ENCODE measurements around the gene FRMD8. TPM values are rescaled to one million over a fixed set of nuclear protein-coding genes. Genes with fewer than 3 reads are reported as not detected.

The FRMD8 gene
- total and polyA plus RNA-seq, 9 of the 15 experiments (the other 6 are each of a cell fraction or from before 2014, with no cell fraction given) = 4.5 to 54.5 (median 15.8) TPM

- TF ChIP-seq MLLT1 (IDR thresholded peaks at IDR 0.05) (peak; percentile 53 to 86), RFX5 (IDR thresholded peaks at IDR 0.05; ENCODE audit: low read depth, low read length) (no peak), MTA3 (IDR thresholded peaks at IDR 0.05; ENCODE audit: borderline replicate concordance) (peak; percentile 87), NR0B1 (IDR thresholded peaks at IDR 0.05; ENCODE audit: partially characterized antibody) (no peak), MEIS2 (IDR thresholded peaks at IDR 0.05; ENCODE audit: partially characterized antibody) (peak; percentile 73), PURB (CRISPR knock-in tag; IDR thresholded peaks at IDR 0.05; ENCODE audit: low read depth) (no peak), SMARCA5 (IDR thresholded peaks at IDR 0.05) (no peak; the same call in 1 of the 2 replicates), ZNF76 (CRISPR knock-in tag; IDR thresholded peaks at IDR 0.05; ENCODE audit: borderline replicate concordance) (no peak; the same call in 1 of the 2 replicates), HES1 (IDR thresholded peaks at IDR 0.05; ENCODE audit: low read depth) (peak; percentile 66), SMAD4 (CRISPR knock-in tag; conservative IDR thresholded peaks at IDR 0.05) (peak; percentile 91), ZNF232 (CRISPR knock-in tag; IDR thresholded peaks at IDR 0.05) (peak; percentile 51; the same call in 1 of the 2 replicates), RBM14 (IDR thresholded peaks at IDR 0.05; ENCODE audit: borderline replicate concordance, insufficient read depth, low read depth, low read length) (no peak), CCNT2 (IDR thresholded peaks at IDR 0.05; ENCODE audit: borderline replicate concordance, extremely low read depth, insufficient read length, low read depth, low read length) (peak; percentile 94), ZNF197 (CRISPR knock-in tag; IDR thresholded peaks at IDR 0.05; ENCODE audit: low read depth) (no peak), ZNF23 (CRISPR knock-in tag; IDR thresholded peaks at IDR 0.05) (no peak), FOXA1 (IDR thresholded peaks at IDR 0.05; ENCODE audit: borderline replicate concordance) (no peak), NFE2L1 (tag; IDR thresholded peaks at IDR 0.05; ENCODE audit: borderline replicate concordance, low read depth) (peak; percentile 92), ZNF696 (CRISPR knock-in tag; conservative IDR thresholded peaks at IDR 0.05) (no peak), ZNF740 (CRISPR knock-in tag; IDR thresholded peaks at IDR 0.05) (peak; percentile 45; the same call in 1 of the 2 replicates), ZNF740 (tag; IDR thresholded peaks at IDR 0.05) (0 out of 4 replicates have a peak, but pooled peaks of 1 of the 2 experiments have one; percentile 10), BRD4 (IDR thresholded peaks at IDR 0.05) (peak; percentile 98), ETS1 (conservative IDR thresholded peaks at IDR 0.05; ENCODE audit: control insufficient read depth, low read depth, low read length) (0 out of 2 replicates have a peak, but pooled peaks have one; percentile 69)
Measured at GRCh38 chr11:65418681-65419459, 32.4 kb downstream of the FRMD8 start (continued).

All from K562 (cell line).